Glomerular visceral epithelial cell (primary cell): ENCODE measurements around the gene SMYD1.

Experiments used
- DNase-seq: peaks from one replicate; pipeline ENCODE4 v3.0.0-alpha.2; 2016; ENCODE audit errors: extremely low spot score

Gene SMYD1

DNA sequence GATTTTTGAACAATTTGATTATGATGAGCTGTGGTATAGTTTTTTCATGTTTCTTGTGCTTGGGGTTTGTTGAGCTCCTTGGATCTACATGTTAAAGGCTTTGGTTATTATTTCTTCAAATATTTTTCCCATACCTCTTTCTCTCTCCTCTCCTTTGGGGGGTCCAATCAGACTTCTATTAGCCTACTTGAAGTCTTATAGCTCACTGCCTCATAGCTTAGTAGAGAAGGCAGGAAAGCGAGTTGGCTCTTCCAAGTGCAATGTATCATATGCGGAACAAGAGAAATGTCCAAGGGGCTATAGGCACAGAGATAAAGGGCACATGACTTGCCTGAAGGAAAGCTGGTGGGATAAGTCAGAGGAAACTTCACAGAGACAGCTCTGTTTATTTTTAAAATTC is 74.3 kb downstream of the SMYD1 start:
- DNase-seq = no peak

DNA sequence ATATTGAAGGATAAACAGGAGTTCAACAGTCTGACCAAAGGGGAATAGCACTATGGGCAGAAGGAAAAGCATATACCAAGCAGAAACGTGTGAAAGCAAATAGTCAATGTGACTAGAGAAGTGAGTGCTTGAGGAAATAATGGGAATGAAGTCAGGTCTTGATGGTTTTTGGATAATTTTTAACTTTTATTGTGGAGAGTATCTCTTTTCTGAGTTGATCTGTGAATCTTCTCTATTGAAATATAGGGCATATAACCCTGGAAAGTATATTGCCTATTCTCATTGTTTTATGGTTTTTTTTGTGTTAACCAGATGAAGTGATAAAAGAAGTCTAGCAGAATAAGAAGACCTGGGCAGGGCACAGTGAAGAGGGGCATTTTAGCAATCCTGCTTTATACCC is 76.6 kb downstream of the SMYD1 start:
- DNase-seq = no peak

- DNase-seq = no peak
Measured at GRCh38 chr2:88144914-88145497, 77.4 kb downstream of the SMYD1 start.

GRCh38 chr2:88146590-88146989 is 79.0 kb downstream of the SMYD1 start:
- no peak for DNase-seq

DNA sequence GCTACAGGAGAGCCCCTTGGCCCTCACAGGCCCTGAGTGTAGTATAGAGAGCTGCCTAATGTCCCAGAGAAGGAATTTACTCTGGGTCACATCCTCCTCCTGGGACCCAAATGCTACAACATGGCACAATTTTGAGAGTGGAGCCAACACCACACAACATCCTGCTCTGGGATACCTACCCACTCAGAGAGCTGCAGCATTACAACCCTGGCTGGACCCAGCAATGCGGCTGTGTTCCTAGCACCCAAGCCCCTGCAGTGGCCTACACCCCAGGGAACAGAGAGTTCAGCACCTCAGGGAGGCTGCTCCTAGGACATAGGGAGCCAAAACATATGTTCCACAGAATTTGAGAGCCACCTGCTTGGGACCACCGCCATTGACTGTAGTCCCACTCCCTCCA is 79.5 kb downstream of the SMYD1 start:
- no peak for DNase-seq

- DNase-seq = no peak
Measured at GRCh38 chr2:88148929-88149438, 81.4 kb downstream of the SMYD1 start.

DNA sequence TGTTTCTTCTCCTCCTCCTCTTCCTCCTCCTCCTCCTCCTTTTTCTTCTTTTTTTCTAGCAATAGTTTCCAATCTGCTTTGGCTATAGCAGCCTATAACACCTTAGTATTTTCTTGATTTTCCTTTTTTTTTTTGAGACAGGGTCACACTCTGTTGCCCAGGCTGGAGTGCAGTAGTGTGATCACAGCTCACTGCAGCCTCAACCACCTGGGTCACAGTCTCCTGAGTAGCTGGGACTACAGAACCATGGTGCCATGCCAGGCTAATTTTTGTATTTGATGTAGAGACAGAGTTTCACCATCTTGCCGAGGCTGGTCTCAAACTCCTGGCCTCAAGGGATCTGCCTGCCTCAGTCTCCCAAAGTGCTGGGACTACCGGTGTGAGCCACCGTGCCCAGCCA is 91.9 kb downstream of the SMYD1 start:
- no peak for DNase-seq

DNA sequence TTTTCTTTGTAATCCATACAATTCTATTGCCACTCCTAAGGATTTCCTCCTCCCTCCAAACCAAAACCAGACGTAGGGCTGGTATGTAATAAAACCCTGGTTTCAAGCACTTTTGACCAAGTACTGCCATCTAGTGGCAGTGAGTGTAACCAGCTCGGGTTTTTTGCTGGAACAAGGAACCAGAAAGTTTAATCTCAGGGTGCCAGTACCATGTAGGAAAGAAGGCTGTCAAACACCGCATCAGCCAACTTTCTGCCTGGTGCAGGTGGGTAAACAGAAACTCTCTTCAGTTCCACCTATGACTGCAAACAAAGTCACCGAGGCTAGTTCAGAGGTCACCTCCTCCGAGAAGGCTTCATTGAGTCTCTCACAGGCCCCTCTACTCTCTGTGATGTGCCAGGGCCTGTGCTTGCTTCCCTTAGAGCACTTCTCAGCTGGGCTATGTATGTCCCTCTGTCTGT is 92.4 kb downstream of the SMYD1 start:
- DNase-seq = peak; percentile 59

- no peak for DNase-seq
Measured at GRCh38 chr2:88160517-88160916, 92.9 kb downstream of the SMYD1 start.

GRCh38 chr2:88161446-88162244 is 94.0 kb downstream of the SMYD1 start:
- DNase-seq = no peak
